ENCODE data around the gene PLPP1.

The PLPP1 gene

DNA sequence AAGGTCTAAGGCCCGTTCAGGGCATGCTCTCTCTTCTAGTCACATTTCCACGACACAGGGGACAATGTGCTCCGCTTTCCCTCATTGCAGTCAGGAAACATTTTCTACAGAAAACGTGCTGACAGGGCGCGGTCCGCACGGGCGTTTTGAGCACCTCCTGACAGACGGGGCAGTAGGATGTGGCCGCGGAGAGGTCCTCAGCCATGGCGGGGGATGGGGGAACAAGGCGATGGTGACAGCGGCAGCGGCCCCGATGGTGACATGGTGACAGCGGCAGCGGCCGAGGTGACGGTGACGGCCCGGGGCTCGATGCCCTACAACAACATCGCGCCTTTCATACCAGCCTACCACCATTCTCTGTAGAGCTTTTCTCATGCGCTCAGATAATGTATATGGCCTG is 4.1 kb downstream of the PLPP1 start:
- TF ChIP-seq, protein P1, sequence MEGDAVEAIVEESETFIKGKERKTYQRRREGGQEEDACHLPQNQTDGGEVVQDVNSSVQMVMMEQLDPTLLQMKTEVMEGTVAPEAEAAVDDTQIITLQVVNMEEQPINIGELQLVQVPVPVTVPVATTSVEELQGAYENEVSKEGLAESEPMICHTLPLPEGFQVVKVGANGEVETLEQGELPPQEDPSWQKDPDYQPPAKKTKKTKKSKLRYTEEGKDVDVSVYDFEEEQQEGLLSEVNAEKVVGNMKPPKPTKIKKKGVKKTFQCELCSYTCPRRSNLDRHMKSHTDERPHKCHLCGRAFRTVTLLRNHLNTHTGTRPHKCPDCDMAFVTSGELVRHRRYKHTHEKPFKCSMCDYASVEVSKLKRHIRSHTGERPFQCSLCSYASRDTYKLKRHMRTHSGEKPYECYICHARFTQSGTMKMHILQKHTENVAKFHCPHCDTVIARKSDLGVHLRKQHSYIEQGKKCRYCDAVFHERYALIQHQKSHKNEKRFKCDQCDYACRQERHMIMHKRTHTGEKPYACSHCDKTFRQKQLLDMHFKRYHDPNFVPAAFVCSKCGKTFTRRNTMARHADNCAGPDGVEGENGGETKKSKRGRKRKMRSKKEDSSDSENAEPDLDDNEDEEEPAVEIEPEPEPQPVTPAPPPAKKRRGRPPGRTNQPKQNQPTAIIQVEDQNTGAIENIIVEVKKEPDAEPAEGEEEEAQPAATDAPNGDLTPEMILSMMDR (IDR thresholded peaks at IDR 0.05; ENCODE audit: insufficient read depth, low read length, missing control alignments), result no peak
- ChIA-PET POLR2A (no interaction called here), CTCF (no interaction called here)
- H3K4me3 ChIP-seq (ENCODE audit: low read depth, low read length), result peak overlapping the region; percentile 10; the same call in 1 of the 2 replicates
- DNase-seq (ENCODE audit: low read depth, low spot score), result no peak

DNA sequence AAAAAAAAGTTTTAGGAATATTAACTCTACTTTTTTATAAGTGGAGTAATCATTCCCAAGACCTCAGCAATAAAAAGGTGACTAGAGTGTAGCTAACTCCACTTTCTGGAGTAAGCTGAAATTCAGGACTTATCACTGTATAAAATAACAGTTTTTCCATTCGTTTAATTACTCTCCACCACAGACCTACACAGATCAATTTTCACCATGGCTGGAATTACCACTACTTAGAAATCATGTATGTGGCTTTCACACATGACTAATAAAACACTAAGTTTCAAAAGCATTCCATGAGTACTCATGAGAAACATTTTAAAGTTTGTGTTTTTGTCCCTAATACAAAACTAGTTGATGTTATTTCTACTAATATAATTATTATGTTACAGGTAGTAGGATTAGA is 9.9 kb downstream of the PLPP1 start:
- ChIA-PET CTCF (no interaction called here), POLR2A (no interaction called here)
- DNase-seq (ENCODE audit: low read depth, low spot score), result no peak
- no peak overlapping the region for H3K4me3 ChIP-seq (ENCODE audit: low read depth, low read length)
- TF ChIP-seq, protein P1 (IDR thresholded peaks at IDR 0.05; ENCODE audit: insufficient read depth, low read length, missing control alignments), result no peak

DNA sequence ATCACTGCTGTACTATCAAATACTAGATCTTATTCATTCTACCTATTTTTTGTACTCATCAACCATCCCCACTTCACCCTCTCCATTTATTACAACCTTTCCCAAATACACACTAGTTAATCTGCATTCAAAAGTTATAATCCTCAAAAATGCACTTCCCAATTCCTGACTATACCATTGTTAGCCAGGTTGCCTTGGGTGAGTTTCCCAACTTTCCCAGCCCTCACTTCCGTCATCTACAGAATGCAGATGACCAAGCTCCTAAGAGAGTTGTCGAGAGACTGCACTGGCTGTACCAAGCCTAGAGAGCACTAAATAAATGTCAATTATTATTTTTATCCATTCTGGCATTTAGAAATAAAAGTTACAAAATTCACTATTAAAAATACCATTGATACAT is 11.5 kb downstream of the PLPP1 start:
- POLR2A ChIA-PET, result no interaction called here
- CTCF ChIA-PET, result no interaction called here
- TF ChIP-seq, protein P1 (IDR thresholded peaks at IDR 0.05; ENCODE audit: insufficient read depth, low read length, missing control alignments), result no peak
- H3K4me3 ChIP-seq (ENCODE audit: low read depth, low read length), result no peak overlapping the region
- DNase-seq (ENCODE audit: low read depth, low spot score), result no peak

DNA sequence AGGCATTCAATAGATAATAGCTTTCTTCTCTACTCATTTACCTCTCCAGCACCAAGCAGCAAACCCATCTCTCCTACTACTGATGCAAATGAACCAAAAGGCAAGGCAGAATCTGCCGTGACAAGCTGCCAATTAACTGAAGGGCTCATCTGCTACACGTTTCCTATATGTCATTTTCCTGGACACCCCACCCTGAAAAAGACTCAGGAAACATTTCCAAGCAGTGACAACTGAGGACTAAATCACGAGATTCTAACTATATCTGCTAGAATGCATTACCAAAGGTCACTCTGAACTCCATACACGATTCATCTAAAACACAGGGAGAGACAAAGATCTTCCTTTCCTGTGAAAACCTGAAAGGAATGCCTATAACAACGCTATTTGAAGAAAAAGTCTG is 12.9 kb downstream of the PLPP1 start:
- CTCF ChIA-PET, result no interaction called here
- DNase-seq (ENCODE audit: low read depth, low spot score), result no peak
- no peak overlapping the region for H3K4me3 ChIP-seq (ENCODE audit: low read depth, low read length)
- POLR2A ChIA-PET, result no interaction called here
- TF ChIP-seq, protein P1 (IDR thresholded peaks at IDR 0.05; ENCODE audit: insufficient read depth, low read length, missing control alignments), result no peak

DNA sequence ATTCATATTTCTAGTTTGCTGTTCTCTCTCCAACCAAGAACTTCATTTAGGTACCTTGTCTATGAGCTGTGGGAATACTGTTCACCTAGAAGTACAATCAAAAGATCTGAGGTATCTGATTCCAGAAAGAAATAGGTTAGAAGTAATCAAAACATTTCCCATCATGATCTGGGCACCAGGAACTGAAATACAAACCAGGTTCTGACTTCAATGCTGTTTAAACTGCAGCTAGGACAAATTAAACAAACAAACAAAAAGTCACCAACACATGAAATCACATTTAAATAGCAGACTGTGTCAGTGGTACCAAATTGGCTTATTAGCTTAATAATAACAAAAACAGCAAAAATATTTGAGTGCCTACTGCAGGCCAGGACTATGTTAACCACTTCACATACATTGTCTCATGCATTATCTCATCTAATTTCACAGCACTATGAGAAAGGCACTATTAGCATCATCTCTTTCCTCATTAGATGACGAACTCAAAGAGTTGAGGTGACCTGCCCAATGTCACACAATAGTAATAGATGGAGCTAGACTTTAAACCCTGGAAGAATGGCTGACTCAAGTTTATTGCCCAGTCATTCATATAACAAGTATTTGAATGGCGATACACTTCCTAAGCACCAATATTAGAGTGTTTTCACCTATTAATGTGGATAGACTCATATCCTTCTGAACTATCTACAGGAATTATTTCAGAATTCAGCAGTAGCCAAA is 14.5 kb downstream of the PLPP1 start:
- DNase-seq (ENCODE audit: low read depth, low spot score), result no peak
- CTCF ChIA-PET, result interaction anchor here (0.9 kb wide), 1 partner anchor 9 kb away, joined by 5 read pairs; no protein-coding TSS in a partner anchor
- H3K4me3 ChIP-seq (ENCODE audit: low read depth, low read length), result no peak overlapping the region
- POLR2A ChIA-PET, result no interaction called here
- TF ChIP-seq, protein P1 (IDR thresholded peaks at IDR 0.05; ENCODE audit: insufficient read depth, low read length, missing control alignments), result no peak

DNA sequence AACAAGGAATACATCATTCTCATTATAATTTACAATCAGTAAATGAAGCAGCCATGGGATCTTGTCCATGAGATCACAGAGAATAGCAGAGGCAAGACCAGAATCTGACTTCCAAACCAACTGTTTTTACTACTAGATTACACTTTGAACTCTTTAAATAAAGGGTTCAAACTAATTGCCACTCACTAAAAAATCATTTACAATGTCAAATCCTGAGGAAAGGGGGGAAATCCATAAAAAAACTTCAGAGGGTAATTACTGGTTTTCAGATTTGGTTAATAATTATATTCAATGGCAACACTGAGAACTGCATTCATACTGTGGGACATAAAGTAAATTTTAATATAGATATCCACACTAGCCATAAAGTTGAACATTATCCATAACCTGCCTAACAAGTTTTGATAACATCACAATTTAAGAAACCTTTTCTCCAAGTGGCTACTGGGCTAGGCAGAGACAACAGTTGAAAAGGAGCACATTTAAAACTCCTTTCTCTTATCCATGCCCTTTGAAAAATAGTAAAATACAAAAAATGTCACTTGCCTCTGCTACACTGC is 15.9 kb downstream of the PLPP1 start:
- POLR2A ChIA-PET, result no interaction called here
- CTCF ChIA-PET, result no interaction called here
- TF ChIP-seq, protein P1 (IDR thresholded peaks at IDR 0.05; ENCODE audit: insufficient read depth, low read length, missing control alignments), result no peak
- DNase-seq (ENCODE audit: low read depth, low spot score), result no peak
- H3K4me3 ChIP-seq (ENCODE audit: low read depth, low read length), result no peak overlapping the region
